Measurements from ENCODE around the gene ABCA1.

The ABCA1 gene

GRCh38 chr9:104912606-104913005, 15.3 kb downstream of the ABCA1 start:
- H3K4me3 ChIP-seq (ENCODE audit: low read length), result no peak overlapping the region
- H3K36me3 ChIP-seq (replicated peaks; ENCODE audit: low read depth, low read length), result no peaks in the 10 kb centered on the region
- no peak overlapping the region for H3K9ac ChIP-seq (ENCODE audit: low read length)
- no peaks in the 10 kb centered on the region for H3K4me1 ChIP-seq (ENCODE audit: low read length)
- no peak for TF ChIP-seq EZH2phosphoT487 (IDR thresholded peaks at IDR 0.05; ENCODE audit: low read depth)
- no peak overlapping the region for H2AFZ ChIP-seq (ENCODE audit: low read depth, low read length)
- H3K9me3 ChIP-seq (ENCODE audit: insufficient read depth, low read length), result no peaks in the 10 kb centered on the region
- H3K27me3 ChIP-seq (ENCODE audit: low read depth, low read length), result peaks cover 46% of the 10 kb centered on the region
- no peak overlapping the region for H3K4me2 ChIP-seq (ENCODE audit: low read length)
- H4K20me1 ChIP-seq (ENCODE audit: insufficient read depth, low read length), result no peaks in the 10 kb centered on the region
- H3K27ac ChIP-seq (ENCODE audit: low read length), result no peak overlapping the region
- no peaks in the 10 kb centered on the region for H3K79me2 ChIP-seq (ENCODE audit: low read length)

- Histone ChIP-seq H3K27ac (ENCODE audit: low read length) (no peak overlapping the region), H4K20me1 (ENCODE audit: insufficient read depth, low read length) (no peaks in the 10 kb centered on the region), H2AFZ (ENCODE audit: low read depth, low read length) (no peak overlapping the region), H3K4me3 (ENCODE audit: low read length) (no peak overlapping the region), H3K79me2 (ENCODE audit: low read length) (no peaks in the 10 kb centered on the region), H3K9ac (ENCODE audit: low read length) (no peak overlapping the region), H3K36me3 (replicated peaks; ENCODE audit: low read depth, low read length) (no peaks in the 10 kb centered on the region), H3K9me3 (ENCODE audit: insufficient read depth, low read length) (no peaks in the 10 kb centered on the region), H3K4me1 (ENCODE audit: low read length) (no peaks in the 10 kb centered on the region), H3K4me2 (ENCODE audit: low read length) (no peak overlapping the region), H3K27me3 (ENCODE audit: low read depth, low read length) (peaks cover 51% of the 10 kb centered on the region)
- no peak for TF ChIP-seq EZH2phosphoT487 (IDR thresholded peaks at IDR 0.05; ENCODE audit: low read depth)
- TF ChIP-seq CTCF (IDR thresholded peaks at IDR 0.05; ENCODE audit: low read depth, low read length), result no peak
Observed at GRCh38 chr9:104911032-104911607, 16.8 kb downstream of the ABCA1 start.

- H2AFZ ChIP-seq (ENCODE audit: low read depth, low read length), result no peak overlapping the region
Observed at GRCh38 chr9:104907278-104907951, 20.5 kb downstream of the ABCA1 start.

GRCh38 chr9:104906441-104907277, 21.3 kb downstream of the ABCA1 start:
- Histone ChIP-seq H3K27me3 (ENCODE audit: low read depth, low read length) (peaks cover 45% of the 10 kb centered on the region), H3K4me3 (ENCODE audit: low read length) (no peak overlapping the region), H3K79me2 (ENCODE audit: low read length) (no peaks in the 10 kb centered on the region), H3K4me2 (ENCODE audit: low read length) (no peak overlapping the region), H3K36me3 (replicated peaks; ENCODE audit: low read depth, low read length) (no peaks in the 10 kb centered on the region), H3K9me3 (ENCODE audit: insufficient read depth, low read length) (no peaks in the 10 kb centered on the region), H2AFZ (ENCODE audit: low read depth, low read length) (no peak overlapping the region), H3K9ac (ENCODE audit: low read length) (no peak overlapping the region), H3K4me1 (ENCODE audit: low read length) (no peaks in the 10 kb centered on the region), H4K20me1 (ENCODE audit: insufficient read depth, low read length) (no peaks in the 10 kb centered on the region), H3K27ac (ENCODE audit: low read length) (no peak overlapping the region)
- TF ChIP-seq EZH2phosphoT487 (IDR thresholded peaks at IDR 0.05; ENCODE audit: low read depth) (no peak), CTCF (IDR thresholded peaks at IDR 0.05; ENCODE audit: low read depth, low read length) (no peak)

More at GRCh38 chr9:104907278-104907951, 20.5 kb downstream of the ABCA1 start:
- Histone ChIP-seq H3K27ac (ENCODE audit: low read length) (no peak overlapping the region), H3K9ac (ENCODE audit: low read length) (no peak overlapping the region), H3K9me3 (ENCODE audit: insufficient read depth, low read length) (no peaks in the 10 kb centered on the region), H3K36me3 (replicated peaks; ENCODE audit: low read depth, low read length) (no peaks in the 10 kb centered on the region), H3K79me2 (ENCODE audit: low read length) (no peaks in the 10 kb centered on the region), H3K4me1 (ENCODE audit: low read length) (no peaks in the 10 kb centered on the region), H3K4me2 (ENCODE audit: low read length) (no peak overlapping the region), H3K27me3 (ENCODE audit: low read depth, low read length) (peaks cover 47% of the 10 kb centered on the region), H4K20me1 (ENCODE audit: insufficient read depth, low read length) (no peaks in the 10 kb centered on the region), H3K4me3 (ENCODE audit: low read length) (no peak overlapping the region)
- TF ChIP-seq CTCF (IDR thresholded peaks at IDR 0.05; ENCODE audit: low read depth, low read length) (no peak), EZH2phosphoT487 (IDR thresholded peaks at IDR 0.05; ENCODE audit: low read depth) (no peak)

Data from OCI-LY3 (cell line).